ENCODE data around the gene DCAF10.

DNA sequence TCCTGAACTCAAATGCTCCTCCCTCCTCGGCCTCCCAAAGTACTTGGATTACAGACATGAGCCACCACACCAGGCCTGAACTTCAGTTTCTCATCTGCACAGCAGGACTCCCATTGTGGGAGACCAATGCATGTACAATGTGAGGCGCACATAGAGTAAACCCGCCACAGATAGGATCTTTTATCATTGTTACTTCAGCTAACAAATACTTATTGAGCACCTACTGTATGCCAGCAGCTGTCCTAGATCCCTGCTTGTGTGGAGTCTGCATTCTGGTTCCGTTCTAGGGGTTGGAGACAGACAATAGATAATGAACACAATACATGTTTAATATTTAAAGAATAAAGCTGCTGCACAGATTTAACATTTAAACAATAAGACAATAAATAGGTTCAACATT, 109.7 kb downstream of the DCAF10 start:
- TF ChIP-seq CTCF (IDR thresholded peaks at IDR 0.05) (no peak), POLR2A (IDR thresholded peaks at IDR 0.05) (no peak)

All from Peyer's patch (tissue), 4 donors.